KMS-11 (cell line): ENCODE measurements around the gene ERVV-1.

Experiments
- H2AFZ ChIP-seq: fragments of 200-600 bp; sonication (generic); 2 replicates; pipeline ENCODE4 v1.6.1; 2016; ENCODE audit warnings: antibody characterized with exemption, mixed run types, low read depth
- H3K27ac ChIP-seq: fragments of 200-600 bp; sonication (generic); 2 replicates; pipeline ENCODE4 v1.6.1; 2016; ENCODE audit warnings: mild to moderate bottlenecking, mixed run types
- H3K27me3 ChIP-seq: fragments of 200-600 bp; sonication (generic); 2 replicates; pipeline ENCODE4 v1.6.1; 2017; ENCODE audit warnings: mild to moderate bottlenecking, low read depth, mixed run types, moderate library complexity; ENCODE audit not compliant: insufficient read depth
- H3K36me3 ChIP-seq: fragments of 200-600 bp; sonication (generic); 2 replicates; pipeline ENCODE4 v1.6.1; 2017; ENCODE audit warnings: mild to moderate bottlenecking, mixed run types; ENCODE audit not compliant: insufficient read depth
- H3K4me1 ChIP-seq: fragments of 200-600 bp; sonication (generic); 2 replicates; pipeline ENCODE4 v1.6.1; 2016; ENCODE audit warnings: mild to moderate bottlenecking, low read depth, mixed run types; ENCODE audit not compliant: poor library complexity, severe bottlenecking
- H3K4me2 ChIP-seq: fragments of 200-600 bp; sonication (generic); 2 replicates; pipeline ENCODE4 v1.7.0; 2016; ENCODE audit warnings: mild to moderate bottlenecking, mixed run types
- H3K4me3 ChIP-seq: fragments of 200-600 bp; sonication (generic); IDR thresholded peaks from 2 replicates; pipeline ENCODE4 v1.6.1; 2017; ENCODE audit warnings: low read depth, low read length, mixed read lengths; ENCODE audit not compliant: insufficient read depth
- H3K79me2 ChIP-seq: fragments of 200-600 bp; sonication (generic); 2 replicates; pipeline ENCODE4 v1.6.1; 2016; ENCODE audit warnings: low read depth, mixed run types; ENCODE audit not compliant: insufficient read depth
- H3K9ac ChIP-seq: fragments of 200-600 bp; sonication (generic); 2 replicates; pipeline ENCODE4 v1.6.1; 2016; ENCODE audit warnings: mild to moderate bottlenecking, mixed run types
- H4K20me1 ChIP-seq: fragments of 200-600 bp; sonication (generic); 2 replicates; pipeline ENCODE4 v1.6.1; 2016; ENCODE audit warnings: mild to moderate bottlenecking, mixed run types; ENCODE audit not compliant: insufficient read depth
- TF ChIP-seq, protein P1 (sequence below): fragments of 200-600 bp; sonication (generic); conservative IDR thresholded peaks from 2 replicates; pipeline ENCODE4 v1.6.1; 2017; ENCODE audit warnings: low read depth, mild to moderate bottlenecking, antibody characterized with exemption, low read length, moderate library complexity, mixed read lengths

Gene ERVV-1

DNA sequence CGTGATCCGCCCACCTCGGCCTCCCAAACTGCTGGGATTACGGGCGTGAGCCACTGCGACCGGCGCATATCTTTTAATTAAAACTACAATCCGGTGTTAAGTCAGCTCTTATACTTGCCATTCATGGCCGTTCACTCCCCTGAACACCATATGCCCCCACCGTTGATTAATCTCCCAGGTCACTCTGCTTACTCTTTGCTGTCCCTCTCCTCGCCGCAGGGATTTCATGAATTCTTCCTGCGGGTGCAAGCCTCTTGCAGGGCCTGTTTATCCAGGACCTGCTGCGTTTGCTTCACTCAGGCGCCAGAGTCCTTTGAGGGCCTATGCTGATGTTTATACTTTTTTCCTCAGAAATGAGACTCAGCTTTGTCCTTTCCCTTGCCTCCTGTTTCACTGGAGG, 31.8 kb downstream of the ERVV-1 start:
- TF ChIP-seq, protein P1, sequence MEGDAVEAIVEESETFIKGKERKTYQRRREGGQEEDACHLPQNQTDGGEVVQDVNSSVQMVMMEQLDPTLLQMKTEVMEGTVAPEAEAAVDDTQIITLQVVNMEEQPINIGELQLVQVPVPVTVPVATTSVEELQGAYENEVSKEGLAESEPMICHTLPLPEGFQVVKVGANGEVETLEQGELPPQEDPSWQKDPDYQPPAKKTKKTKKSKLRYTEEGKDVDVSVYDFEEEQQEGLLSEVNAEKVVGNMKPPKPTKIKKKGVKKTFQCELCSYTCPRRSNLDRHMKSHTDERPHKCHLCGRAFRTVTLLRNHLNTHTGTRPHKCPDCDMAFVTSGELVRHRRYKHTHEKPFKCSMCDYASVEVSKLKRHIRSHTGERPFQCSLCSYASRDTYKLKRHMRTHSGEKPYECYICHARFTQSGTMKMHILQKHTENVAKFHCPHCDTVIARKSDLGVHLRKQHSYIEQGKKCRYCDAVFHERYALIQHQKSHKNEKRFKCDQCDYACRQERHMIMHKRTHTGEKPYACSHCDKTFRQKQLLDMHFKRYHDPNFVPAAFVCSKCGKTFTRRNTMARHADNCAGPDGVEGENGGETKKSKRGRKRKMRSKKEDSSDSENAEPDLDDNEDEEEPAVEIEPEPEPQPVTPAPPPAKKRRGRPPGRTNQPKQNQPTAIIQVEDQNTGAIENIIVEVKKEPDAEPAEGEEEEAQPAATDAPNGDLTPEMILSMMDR = no peak
- Histone ChIP-seq H3K79me2 (no peaks in the 10 kb centered on the region), H3K27ac (no peak overlapping the region), H4K20me1 (no peaks in the 10 kb centered on the region), H3K4me2 (no peak overlapping the region), H3K4me1 (no peaks in the 10 kb centered on the region), H3K36me3 (no peaks in the 10 kb centered on the region), H3K9ac (no peak overlapping the region), H3K27me3 (no peaks in the 10 kb centered on the region), H3K4me3 (no peak overlapping the region), H2AFZ (no peak overlapping the region)

DNA sequence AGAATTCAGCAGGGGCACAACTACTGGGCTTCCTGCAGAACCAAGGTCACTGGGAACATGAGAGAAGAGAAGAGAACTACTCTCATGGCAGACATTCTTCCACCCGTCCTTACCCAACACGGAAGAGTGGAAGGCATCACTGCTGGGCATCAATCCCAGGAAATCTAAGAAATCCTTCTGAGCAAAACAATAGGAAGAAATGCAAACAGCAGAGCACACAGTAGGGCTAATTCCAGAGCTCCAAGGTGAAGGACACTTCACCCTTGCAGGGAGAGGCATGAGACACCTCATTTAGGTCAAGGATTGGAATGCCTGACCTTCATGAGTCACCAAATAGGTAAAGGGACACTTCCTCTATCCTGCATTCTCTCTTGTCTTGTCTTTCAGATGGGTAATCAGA, 33.7 kb downstream of the ERVV-1 start:
- no peaks in the 10 kb centered on the region for H3K27me3 ChIP-seq
- no peaks in the 10 kb centered on the region for H4K20me1 ChIP-seq
- H3K4me1 ChIP-seq = no peaks in the 10 kb centered on the region
- no peak overlapping the region for H3K27ac ChIP-seq
- H3K79me2 ChIP-seq = no peaks in the 10 kb centered on the region
- no peak overlapping the region for H3K4me3 ChIP-seq
- TF ChIP-seq, protein P1 = no peak
- H3K9ac ChIP-seq = no peak overlapping the region
- no peak overlapping the region for H3K4me2 ChIP-seq
- H3K36me3 ChIP-seq = no peaks in the 10 kb centered on the region
- no peak overlapping the region for H2AFZ ChIP-seq

DNA sequence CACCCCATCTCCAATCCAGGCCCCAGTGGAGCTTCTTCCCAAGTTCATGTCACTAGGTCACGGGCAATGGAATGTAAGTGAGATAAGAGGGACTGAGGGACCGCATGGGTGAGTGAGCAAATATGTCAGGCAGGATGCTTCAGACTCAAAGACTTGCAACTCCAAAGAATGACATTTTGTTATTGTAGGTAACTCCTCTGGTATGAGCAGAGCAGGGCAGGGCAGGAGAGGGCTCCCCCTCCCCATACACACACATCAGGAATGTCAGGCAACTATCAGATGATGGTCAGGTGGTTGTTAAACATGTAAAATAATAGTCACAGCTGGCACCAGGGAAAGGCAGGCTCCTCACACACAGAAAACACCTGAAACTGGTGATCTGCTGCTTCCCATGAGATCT, 41.4 kb downstream of the ERVV-1 start:
- H2AFZ ChIP-seq = no peak overlapping the region
- TF ChIP-seq, protein P1 = no peak

DNA sequence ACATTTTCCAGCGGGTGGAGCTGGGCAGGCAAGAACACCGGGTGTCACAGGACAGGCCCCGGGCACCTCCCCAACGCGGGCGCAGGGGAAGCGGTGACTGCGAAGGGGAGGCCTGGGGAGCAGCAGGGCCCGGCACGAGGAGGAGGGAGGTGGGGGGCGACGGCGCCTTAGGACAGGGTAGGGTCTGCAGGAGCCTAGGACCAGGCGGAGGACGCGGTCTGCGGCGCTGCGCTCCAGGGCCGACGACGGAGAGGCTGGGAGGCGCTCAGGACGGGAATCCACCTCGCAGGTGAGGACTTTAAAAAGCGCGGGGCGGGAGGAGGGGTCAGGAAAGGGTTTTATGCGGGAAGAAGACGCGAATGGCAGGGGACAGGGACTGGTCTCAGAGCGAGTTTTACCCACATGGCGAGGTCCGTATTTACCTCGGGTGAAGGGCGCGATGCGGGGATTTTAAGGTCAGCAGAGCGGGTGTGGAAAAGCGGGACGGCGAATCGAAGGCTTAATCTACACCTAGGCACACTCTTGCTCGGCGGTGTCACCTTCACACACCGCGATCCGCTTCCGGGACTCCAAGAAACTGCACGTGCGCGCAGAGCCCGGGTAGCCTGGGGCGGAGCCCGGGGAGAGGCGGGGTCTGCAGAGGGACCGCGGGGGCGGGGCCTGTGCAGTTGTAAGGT, 44.3 kb downstream of the ERVV-1 start:
- H3K4me3 ChIP-seq = no peak overlapping the region
- H3K4me2 ChIP-seq = no peak overlapping the region
- H2AFZ ChIP-seq = no peak overlapping the region

More for the DNA sequence above, 41.4 kb downstream of the ERVV-1 start:
- H3K4me3 ChIP-seq = no peak overlapping the region
- no peak overlapping the region for H3K27ac ChIP-seq
- H3K9ac ChIP-seq = no peak overlapping the region
- no peaks in the 10 kb centered on the region for H4K20me1 ChIP-seq
- no peaks in the 10 kb centered on the region for H3K27me3 ChIP-seq
- no peak overlapping the region for H3K4me2 ChIP-seq
- no peaks in the 10 kb centered on the region for H3K36me3 ChIP-seq
- no peaks in the 10 kb centered on the region for H3K4me1 ChIP-seq
- no peaks in the 10 kb centered on the region for H3K79me2 ChIP-seq

More for the DNA sequence above, 44.3 kb downstream of the ERVV-1 start:
- Histone ChIP-seq H3K9ac (no peak overlapping the region), H4K20me1 (no peaks in the 10 kb centered on the region), H3K27me3 (no peaks in the 10 kb centered on the region), H3K36me3 (no peaks in the 10 kb centered on the region), H3K79me2 (no peaks in the 10 kb centered on the region), H3K27ac (no peak overlapping the region), H3K4me1 (no peaks in the 10 kb centered on the region)
- TF ChIP-seq, protein P1 = no peak
